K562 (cell line): ENCODE measurements around the gene TTLL8. TPM values are rescaled to one million over a fixed set of nuclear protein-coding genes. Genes with fewer than 3 reads are reported as not detected.

Experiments
- ATAC-seq: fragments of 200-7000 bp; cut with Tn5 transposase; 3 replicates; pipeline ENCODE4 v1.9.1; 2020; ENCODE audit warnings: moderate library complexity
- BruUV-seq: library from RNA; stranded (reverse); fragments of 400-500 nt; replicated peaks from 2 replicates; lab custom pipeline; 2021; lab: Mats Ljungman, UMichigan
- CTCF ChIA-PET: fragments of 300-600 bp; formaldehyde crosslinking; extraction: SDS; loops from one replicate; lab custom pipeline; 2021; ENCODE audit warnings: low intra/inter-chr PET ratio; lab: Yijun Ruan, JAX
- POLR2A ChIA-PET: fragments of 300-600, 350-650 bp; sonication (Branson Sonifier 250); formaldehyde crosslinking; extraction: SDS; loops from one replicate; lab custom pipeline; 2021; ENCODE audit warnings: antibody characterized with exemption, inconsistent platforms; lab: Yijun Ruan, JAX
- DNase-seq, 4 experiments: peaks; one replicate each; pipeline versions ENCODE4 v3.0.0 to v3.0.0-alpha.2; 2011 to 2018; ENCODE audit warnings: low spot score in 3 of 4, mixed read lengths in 3 of 4; ENCODE audit errors: extremely low read depth in 1 of 4
- FAIRE-seq: peaks from 2 replicates; lab custom pipeline; 2011; peaks lifted over from hg19 to GRCh38; lab: Jason Lieb, UNC
- H2AFZ ChIP-seq: 2 replicates; pipeline ENCODE4 v1.6.0; 2011; ENCODE audit warnings: low read depth, low read length, control low read depth, inconsistent platforms
- H3K27ac ChIP-seq: fragments of 200-600 bp; 3 replicates; pipeline ENCODE4 v1.8.0; 2011; ENCODE audit warnings: low read depth, mild to moderate bottlenecking, control low read depth, inconsistent platforms, low read length, moderate library complexity, mixed read lengths; ENCODE audit errors: extremely low read depth
- H3K27me3 ChIP-seq, 2 experiments: fragments of 300-600 bp in 1 of 2; 2 replicates in 1 of 2; 3 replicates in 1 of 2; pipeline versions ENCODE4 v1.6.0 to v1.8.0; 2011; ENCODE audit warnings: inconsistent platforms in 2 of 2, low read length in 2 of 2, mild to moderate bottlenecking in 1 of 2, mixed read lengths in 1 of 2, moderate library complexity in 1 of 2; ENCODE audit not compliant: control insufficient read depth in 2 of 2, insufficient read depth in 2 of 2
- H3K36me3 ChIP-seq: fragments of 300-600 bp; 3 replicates; pipeline ENCODE4 v1.8.0; 2011; ENCODE audit warnings: mild to moderate bottlenecking, low read length, inconsistent platforms; ENCODE audit not compliant: control insufficient read depth, insufficient read depth
- H3K4me1 ChIP-seq, 2 experiments: fragments of 200-600 bp in 1 of 2; replicated peaks in 1 of 2; 2 replicates in 1 of 2; 3 replicates in 1 of 2; pipeline versions ENCODE4 v1.5.1 to v1.8.0; 2011; ENCODE audit warnings: inconsistent platforms in 2 of 2, low read length in 2 of 2, mild to moderate bottlenecking in 1 of 2, mixed read lengths in 1 of 2, moderate library complexity in 1 of 2; ENCODE audit not compliant: control insufficient read depth in 2 of 2, insufficient read depth in 2 of 2
- H3K4me2 ChIP-seq: 2 replicates; pipeline ENCODE4 v1.6.1; 2011; ENCODE audit warnings: low read length, control low read depth, inconsistent platforms, mixed read lengths; ENCODE audit not compliant: insufficient read depth
- H3K4me3 ChIP-seq: fragments of 200-600 bp; sonication (generic), shearing (Covaris generic); 2 replicates; pipeline ENCODE4 v1.5.1; 2016; ENCODE audit warnings: control low read depth, inconsistent platforms
- H3K79me2 ChIP-seq: fragments of 200-600 bp; 3 replicates; pipeline ENCODE4 v1.8.0; 2011; ENCODE audit warnings: low read length, inconsistent platforms; ENCODE audit not compliant: control insufficient read depth, insufficient read depth
- H3K9ac ChIP-seq, 2 experiments: 2 replicates each; pipeline versions ENCODE4 v1.6.0 to v1.6.1; 2011; ENCODE audit warnings: low read depth in 2 of 2, low read length in 2 of 2, control low read depth in 1 of 2, inconsistent platforms in 1 of 2, mild to moderate bottlenecking in 1 of 2, mixed read lengths in 1 of 2; ENCODE audit not compliant: insufficient read depth in 1 of 2
- H3K9me1 ChIP-seq: one replicate; pipeline ENCODE4 v1.6.0; 2011; ENCODE audit warnings: inconsistent platforms, mild to moderate bottlenecking, low read length, moderate library complexity; ENCODE audit not compliant: control insufficient read depth, insufficient read depth
- H3K9me3 ChIP-seq: replicated peaks from 2 replicates; pipeline ENCODE4 v1.5.1; 2011; ENCODE audit warnings: low read depth, low read length, inconsistent platforms; ENCODE audit not compliant: control insufficient read depth, insufficient read depth
- H4K20me1 ChIP-seq: replicated peaks from 2 replicates; pipeline ENCODE4 v1.6.1; 2011; ENCODE audit warnings: low read length, inconsistent platforms, mixed read lengths; ENCODE audit not compliant: control insufficient read depth, insufficient read depth
- ARHGAP35 ChIP-seq: fragments of 450-650 bp; IDR thresholded peaks from 2 replicates; pipeline ENCODE4 v1.6.1; 2018; ENCODE audit not compliant: partially characterized antibody
- DIDO1 ChIP-seq: fragments of 450-650 bp; IDR thresholded peaks from 2 replicates; pipeline ENCODE4 v1.6.1; 2016; ENCODE audit warnings: low read depth, missing biosample characterization, missing genetic modification characterization
- FOS ChIP-seq: IDR thresholded peaks from 3 replicates; pipeline ENCODE4 v1.6.1; 2011; ENCODE audit not compliant: insufficient read length; ENCODE audit errors: extremely low read depth
- FOXA1 ChIP-seq: fragments of 450-650 bp; IDR thresholded peaks from 2 replicates; pipeline ENCODE4 v1.6.1; 2016; ENCODE audit warnings: mild to moderate bottlenecking, borderline replicate concordance
- GTF2E2 ChIP-seq: fragments of 200-800 bp; sonication (Bioruptor generic); IDR thresholded peaks from 2 replicates; pipeline ENCODE4 v1.6.1; 2016; ENCODE audit warnings: missing genetic modification characterization, missing compliant biosample characterization
- HDAC1 ChIP-seq, 2 experiments: fragments of 450-650 bp; IDR thresholded peaks; 2 replicates each; pipeline ENCODE4 v1.6.1; 2016 to 2017; ENCODE audit warnings: inconsistent platforms in 1 of 2, mild to moderate bottlenecking in 1 of 2, moderate library complexity in 1 of 2
- MTA3 ChIP-seq: fragments of 450-650 bp; formaldehyde crosslinking; IDR thresholded peaks from 2 replicates; pipeline ENCODE4 v1.6.1; 2017; ENCODE audit warnings: mild to moderate bottlenecking, borderline replicate concordance
- NR1H2 ChIP-seq: sonication (generic); formaldehyde crosslinking; IDR thresholded peaks from 2 replicates; pipeline ENCODE4 v1.4.0; 2020; ENCODE audit warnings: mild to moderate bottlenecking, missing genetic modification reagents
- NUFIP1 ChIP-seq: fragments of 450-650 bp; IDR thresholded peaks from 2 replicates; pipeline ENCODE4 v1.6.1; 2018; ENCODE audit not compliant: partially characterized antibody
- PHB2 ChIP-seq: fragments of 450-650 bp; IDR thresholded peaks from 2 replicates; pipeline ENCODE4 v1.6.1; 2017; ENCODE audit warnings: low read depth
- ZEB2 ChIP-seq: fragments of 450-650 bp; IDR thresholded peaks from 2 replicates; pipeline ENCODE4 v1.6.1; 2016
- ZNF140 ChIP-seq: fragments of 250-450 bp; sonication (Bioruptor Pico); IDR thresholded peaks from 2 replicates; pipeline ENCODE4 v1.8.0; 2021; ENCODE audit warnings: moderate library complexity, mild to moderate bottlenecking, inconsistent platforms
- ZNF184 ChIP-seq: sonication (generic); formaldehyde crosslinking; IDR thresholded peaks from 2 replicates; pipeline ENCODE4 v1.5.0; 2020; ENCODE audit warnings: missing genetic modification reagents
- ZNF696 ChIP-seq: fragments of 250-450 bp; sonication (Bioruptor Pico); conservative IDR thresholded peaks from 2 replicates; pipeline ENCODE4 v1.4.0; 2020; ENCODE audit warnings: mild to moderate bottlenecking, moderate library complexity
- ZNF766 ChIP-seq: fragments of 200-800 bp; sonication (Bioruptor generic); conservative IDR thresholded peaks from 2 replicates; pipeline ENCODE4 v1.6.1; 2016; ENCODE audit warnings: missing genetic modification characterization, missing compliant biosample characterization
- WGBS: fragments of 100-300 bp; shearing (Covaris generic); methylation state at CpG from one replicate; pipeline ENCODE4 v1.1.6; 2016; ENCODE audit warnings: low coverage, mixed read lengths; ENCODE audit not compliant: insufficient coverage; ENCODE audit errors: missing lambda C conversion rate; 5-methylcytosine and 5-hydroxymethylcytosine counted together
- in situ Hi-C: fragments of 300-500 bp; cut with MboI; formaldehyde crosslinking; loops from 4 replicates; pipeline ENCODE4 v1.15.0; 2018; ENCODE audit warnings: inconsistent platforms, mixed read lengths
- intact Hi-C: fragments of 100-400 bp; cut with micrococcal nuclease; formaldehyde crosslinking; loops from 2 replicates; pipeline ENCODE4 v1.14.2; 2022
- polyA plus RNA-seq, 8 experiments: library from polyadenylated mRNA; depleted of rRNA in 4 of 8; stranded (reverse) in 5 of 8; unstranded in 3 of 8; fragments of >200 nt; fragmentation: Nextera tagmentation in 2 of 8; fragmentation: Illumina TruSeq in 1 of 8; extraction: Ambion mirVana in 2 of 8; extraction: Trizol in 1 of 8; gene quantifications; 2 replicates each; pipeline versions ENCODE4 v1.2.1 to v1.2.3, GENCODE V29; 2011 to 2014; ENCODE audit warnings: inconsistent platforms in 1 of 8, missing spikeins in 1 of 8
- total RNA-seq, 7 experiments: library from RNA; depleted of rRNA in 6 of 7; stranded (reverse); fragments of >200 nt in 6 of 7; fragmentation: Illumina TruSeq in 2 of 7; extraction: Trizol in 2 of 7; gene quantifications; 2 replicates each; pipeline versions ENCODE4 v1.2.1 to v1.2.3, GENCODE V29; 2011 to 2021; ENCODE audit warnings: low replicate concordance in 1 of 7
- TF ChIP-seq, protein P1 (sequence below): fragments of 450-650 bp; formaldehyde crosslinking; IDR thresholded peaks from 2 replicates; pipeline ENCODE4 v1.4.0; 2020; ENCODE audit warnings: mild to moderate bottlenecking, moderate library complexity
- TF ChIP-seq, protein P2 (sequence below): fragments of 450-650 bp; IDR thresholded peaks from 2 replicates; pipeline ENCODE4 v1.6.1; 2016; ENCODE audit warnings: borderline replicate concordance
- TF ChIP-seq, protein P3 (sequence below): fragments of 250-450 bp; sonication (Bioruptor Pico); IDR thresholded peaks from 2 replicates; pipeline ENCODE4 v1.8.0; 2022; ENCODE audit warnings: moderate library complexity, mild to moderate bottlenecking, inconsistent platforms

The TTLL8 gene
- total and polyA plus RNA-seq, 9 of the 15 experiments (the other 6 are each of a cell fraction or from before 2014, with no cell fraction given), result not detected

GRCh38 chr22:50041361-50042065 lies 16.6 kb downstream of the TTLL8 start (continued):
- no peak for TF ChIP-seq FOS
- TF ChIP-seq, protein P1, sequence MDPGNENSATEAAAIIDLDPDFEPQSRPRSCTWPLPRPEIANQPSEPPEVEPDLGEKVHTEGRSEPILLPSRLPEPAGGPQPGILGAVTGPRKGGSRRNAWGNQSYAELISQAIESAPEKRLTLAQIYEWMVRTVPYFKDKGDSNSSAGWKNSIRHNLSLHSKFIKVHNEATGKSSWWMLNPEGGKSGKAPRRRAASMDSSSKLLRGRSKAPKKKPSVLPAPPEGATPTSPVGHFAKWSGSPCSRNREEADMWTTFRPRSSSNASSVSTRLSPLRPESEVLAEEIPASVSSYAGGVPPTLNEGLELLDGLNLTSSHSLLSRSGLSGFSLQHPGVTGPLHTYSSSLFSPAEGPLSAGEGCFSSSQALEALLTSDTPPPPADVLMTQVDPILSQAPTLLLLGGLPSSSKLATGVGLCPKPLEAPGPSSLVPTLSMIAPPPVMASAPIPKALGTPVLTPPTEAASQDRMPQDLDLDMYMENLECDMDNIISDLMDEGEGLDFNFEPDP (CRISPR knock-in tag), result no peak
- TF ChIP-seq MTA3, result no peak
- TF ChIP-seq ZNF184 (CRISPR knock-in tag), result no peak
- TF ChIP-seq NR1H2, result no peak

GRCh38 chr22:50040717-50041116 lies 17.4 kb downstream of the TTLL8 start:
- DNase-seq (no peak), FAIRE-seq (no peak), ATAC-seq (no peak)
- Histone ChIP-seq H3K9me1 (no peaks in the 10 kb centered on the region), H3K27me3 (peaks cover 2 to 44% of the 10 kb centered on the region in 2 experiments; a peak in 4 of 5 replicates), H3K4me1 (peaks cover 0 to 15% of the 10 kb centered on the region in 2 experiments; a peak in 1 of 5 replicates), H3K4me3 (no peak overlapping the region), H4K20me1 (0 out of 2 replicates have a peak, but pooled peaks cover 3% of the 10 kb centered on the region), H3K9ac (no peak overlapping the region), H3K27ac (no peak overlapping the region), H3K36me3 (no peaks in the 10 kb centered on the region), H3K4me2 (no peak overlapping the region), H2AFZ (no peak overlapping the region), H3K9me3 (no peaks in the 10 kb centered on the region), H3K79me2 (no peaks in the 10 kb centered on the region)
- WGBS, result 10% methylated on average over 6 of the region's 7 CpGs
- no TSS peak for BruUV-seq
- ChIA-PET CTCF (no interaction called here), POLR2A (no interaction called here)
- in situ Hi-C loops, result no loop called here
- intact Hi-C loops, result no loop called here
- TF ChIP-seq GTF2E2 (no peak), ZNF696 (CRISPR knock-in tag) (no peak), ARHGAP35 (no peak), ZEB2 (no peak), ZNF140 (CRISPR knock-in tag) (no peak), PHB2 (no peak), ZNF766 (no peak), FOXA1 (no peak), HDAC1 (IDR thresholded peaks at IDR 0.05) (no peak), DIDO1 (tag) (no peak), NUFIP1 (no peak)
- TF ChIP-seq, protein P2, sequence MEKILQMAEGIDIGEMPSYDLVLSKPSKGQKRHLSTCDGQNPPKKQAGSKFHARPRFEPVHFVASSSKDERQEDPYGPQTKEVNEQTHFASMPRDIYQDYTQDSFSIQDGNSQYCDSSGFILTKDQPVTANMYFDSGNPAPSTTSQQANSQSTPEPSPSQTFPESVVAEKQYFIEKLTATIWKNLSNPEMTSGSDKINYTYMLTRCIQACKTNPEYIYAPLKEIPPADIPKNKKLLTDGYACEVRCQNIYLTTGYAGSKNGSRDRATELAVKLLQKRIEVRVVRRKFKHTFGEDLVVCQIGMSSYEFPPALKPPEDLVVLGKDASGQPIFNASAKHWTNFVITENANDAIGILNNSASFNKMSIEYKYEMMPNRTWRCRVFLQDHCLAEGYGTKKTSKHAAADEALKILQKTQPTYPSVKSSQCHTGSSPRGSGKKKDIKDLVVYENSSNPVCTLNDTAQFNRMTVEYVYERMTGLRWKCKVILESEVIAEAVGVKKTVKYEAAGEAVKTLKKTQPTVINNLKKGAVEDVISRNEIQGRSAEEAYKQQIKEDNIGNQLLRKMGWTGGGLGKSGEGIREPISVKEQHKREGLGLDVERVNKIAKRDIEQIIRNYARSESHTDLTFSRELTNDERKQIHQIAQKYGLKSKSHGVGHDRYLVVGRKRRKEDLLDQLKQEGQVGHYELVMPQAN, result no peak
- TF ChIP-seq, protein P3, sequence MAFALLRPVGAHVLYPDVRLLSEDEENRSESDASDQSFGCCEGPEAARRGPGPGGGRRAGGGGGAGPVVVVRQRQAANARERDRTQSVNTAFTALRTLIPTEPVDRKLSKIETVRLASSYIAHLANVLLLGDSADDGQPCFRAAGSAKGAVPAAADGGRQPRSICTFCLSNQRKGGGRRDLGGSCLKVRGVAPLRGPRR, result no peak
